Measurements from ENCODE around the gene ERGIC1. TPM values are rescaled to one million over a fixed set of nuclear protein-coding genes. Genes with fewer than 3 reads are reported as not detected.

Gene ERGIC1
- total RNA-seq, 1 experiment from 2014 or later: 77.0 TPM

- H3K27me3 ChIP-seq (ENCODE audit: insufficient read depth, low read length): no peaks in the 10 kb centered on the region
- H3K27ac ChIP-seq (ENCODE audit: insufficient read length, low read depth, low read length): no peak overlapping the region
- no peaks in the 10 kb centered on the region for H3K23me2 ChIP-seq (ENCODE audit: insufficient read length, low read depth, low read length, poor library complexity, severe bottlenecking)
- no peaks in the 10 kb centered on the region for H3K4me1 ChIP-seq (ENCODE audit: insufficient read depth, low read length)
- H4K20me1 ChIP-seq (ENCODE audit: control insufficient read depth, insufficient read depth, insufficient read length): no peaks in the 10 kb centered on the region
- H4K5ac ChIP-seq (ENCODE audit: insufficient read length, low read depth, low read length): no peak overlapping the region
- H2BK120ac ChIP-seq (ENCODE audit: low read depth, low read length, poor library complexity, severe bottlenecking): no peak overlapping the region
- no peak overlapping the region for H2BK5ac ChIP-seq (ENCODE audit: insufficient read length, low read length)
- no peak for DNase-seq
- peaks cover 20 to 21% of the 10 kb centered on the region in 2 experiments for H3K4me1 Mint-ChIP-seq
- no peak overlapping the region for H3K56ac ChIP-seq (ENCODE audit: insufficient read length, low read depth, low read length)
- peaks cover 1% of the 10 kb centered on the region; the same call in 1 of the 2 replicates for H3K27me3 Mint-ChIP-seq (ENCODE audit: low read depth)
- no peaks in the 10 kb centered on the region for H3K9me3 Mint-ChIP-seq
- no peak overlapping the region for H4K8ac ChIP-seq (replicated peaks; ENCODE audit: insufficient read length, low read depth, low read length)
- no peak overlapping the region for H3K4ac ChIP-seq (ENCODE audit: low read depth, low read length)
- no peak overlapping the region for H2BK15ac ChIP-seq (ENCODE audit: low read depth, low read length)
- no peak overlapping the region for H2AK5ac ChIP-seq (ENCODE audit: insufficient read length, low read length)
- WGBS (ENCODE audit: extremely low coverage, insufficient read length, low lambda C conversion rate): no CpG with 5 or more reads among the region's 6 CpGs
- H3K9ac ChIP-seq (ENCODE audit: extremely low read depth, insufficient read length, low read length): no peak overlapping the region
- no peak overlapping the region for H4K91ac ChIP-seq (ENCODE audit: insufficient read length, low read depth, low read length)
- TF ChIP-seq CTCF (conservative IDR thresholded peaks at IDR 0.05): no peak
- no peak overlapping the region for H2AFZ ChIP-seq (ENCODE audit: low read length)
- H3K27ac Mint-ChIP-seq: peak overlapping the region in 2 of 3 experiments; percentile 14 to 37; a peak in 1 of 7 replicates
- H3K9me3 ChIP-seq (ENCODE audit: control insufficient read depth, low read depth, low read length): no peaks in the 10 kb centered on the region
- H3K79me2 ChIP-seq (ENCODE audit: insufficient read depth, low read length): no peaks in the 10 kb centered on the region
- no peaks in the 10 kb centered on the region for H3K79me1 ChIP-seq (ENCODE audit: insufficient read depth, low read depth, low read length, poor library complexity, severe bottlenecking)
- H3K4me2 ChIP-seq (ENCODE audit: insufficient read depth, insufficient read length, low read length): no peak overlapping the region
- H2BK20ac ChIP-seq (ENCODE audit: low read depth, low read length, poor library complexity, severe bottlenecking): no peak overlapping the region
- no peak overlapping the region for H3K4me3 Mint-ChIP-seq
- H3T11ph ChIP-seq (ENCODE audit: low read length): no peak overlapping the region
- no peak overlapping the region for H3K18ac ChIP-seq (ENCODE audit: insufficient read length, low read depth, low read length)
- H2BK12ac ChIP-seq (ENCODE audit: insufficient read length, low read depth, low read length): no peak overlapping the region
- H3K14ac ChIP-seq (ENCODE audit: insufficient read depth, low read length): no peak overlapping the region
- peaks cover 12 to 43% (median 38%) of the 10 kb centered on the region in 3 experiments; a peak in 6 of 7 replicates for H3K36me3 Mint-ChIP-seq (ENCODE audit: insufficient read depth in 1 of 3, low read depth in 3 of 3)
- no peak overlapping the region for H3K23ac ChIP-seq (ENCODE audit: insufficient read length, low read depth, low read length)
These were observed 110.7 kb downstream of the ERGIC1 start for GRCh38 chr5:172944741-172945140.

All from H9 (cell line).